HEK293 (cell line): ENCODE measurements around the gene PIK3R2.

ENCODE experiments used
- CTCF ChIP-seq: fragments of 450-650 bp; formaldehyde crosslinking; IDR thresholded peaks from 2 replicates; pipeline ENCODE4 v1.5.1; 2016; ENCODE audit warnings: missing biosample characterization, missing genetic modification characterization
- GLI4 ChIP-seq: fragments of 450-650 bp; formaldehyde crosslinking; IDR thresholded peaks from 2 replicates; pipeline ENCODE4 v1.5.1; 2016; ENCODE audit warnings: missing biosample characterization, missing genetic modification characterization
- ZBTB21 ChIP-seq: fragments of 450-650 bp; formaldehyde crosslinking; IDR thresholded peaks from 2 replicates; pipeline ENCODE4 v1.5.1; 2017; ENCODE audit warnings: missing biosample characterization, missing genetic modification characterization
- ZNF157 ChIP-seq: fragments of 450-650 bp; formaldehyde crosslinking; IDR thresholded peaks from 2 replicates; pipeline ENCODE4 v1.5.1; 2016; ENCODE audit warnings: missing biosample characterization, missing genetic modification characterization

- TF ChIP-seq ZBTB21 (tag by site-specific recombination): no peak
- TF ChIP-seq GLI4 (tag by site-specific recombination): no peak
- TF ChIP-seq CTCF (tag by site-specific recombination): no peak
- no peak for TF ChIP-seq ZNF157 (tag by site-specific recombination)
Measured at GRCh38 chr19:18137657-18138339, 15.2 kb upstream of the PIK3R2 start.
